ENCODE results near the gene CAMK2B. TPM values are rescaled to one million over a fixed set of nuclear protein-coding genes. Genes with fewer than 3 reads are reported as not detected.

Gene CAMK2B
- total and polyA plus RNA-seq, 2 of the 13 experiments (the other 11 are each of a cell fraction or from before 2014, with no cell fraction given): 0.27 to 0.48 TPM

DNA sequence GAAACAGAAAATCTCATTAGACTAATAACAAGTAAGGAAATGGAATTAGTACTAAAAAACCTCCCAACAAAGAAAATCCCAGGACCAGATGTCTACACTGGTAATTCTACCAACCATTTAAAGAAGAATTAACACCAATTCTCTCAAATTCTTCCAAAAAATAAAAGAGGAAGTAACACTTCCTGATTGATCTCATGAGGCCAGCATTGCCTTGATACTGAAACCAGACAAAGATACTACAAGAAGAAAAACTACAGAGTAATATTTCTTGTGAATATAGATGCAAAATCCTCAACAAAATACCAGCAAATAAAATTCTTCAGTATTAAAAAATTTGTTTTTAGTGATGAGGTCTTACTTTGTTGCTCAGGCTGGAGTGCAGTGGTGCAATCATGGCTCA, 157.5 kb downstream of the CAMK2B start:
- Histone ChIP-seq H3K79me2 (ENCODE audit: insufficient read depth, low read length) (no peaks in the 10 kb centered on the region), H2AFZ (ENCODE audit: low read length) (no peak overlapping the region), H3K27ac (ENCODE audit: extremely low read length, insufficient read depth, low read length) (no peak overlapping the region), H3K36me3 (replicated peaks in 1 of 2; ENCODE audit: control insufficient read depth in 1 of 2, insufficient read depth in 2 of 2, low read length in 2 of 2) (no peaks in the 10 kb centered on the region), H3K4me2 (ENCODE audit: low read depth, low read length) (no peak overlapping the region), H3K4me1 (ENCODE audit: insufficient read depth, low read length) (no peaks in the 10 kb centered on the region), H4K20me1 (ENCODE audit: insufficient read depth, low read length) (no peaks in the 10 kb centered on the region), H3K4me3 (replicated peaks in 1 of 3; ENCODE audit: insufficient read depth in 1 of 3, low read depth in 2 of 3, low read length in 3 of 3) (no peak overlapping the region), H3K9me3 (ENCODE audit: low read length) (no peaks in the 10 kb centered on the region), H3K27me3 (ENCODE audit: control insufficient read depth in 1 of 2, insufficient read depth in 2 of 2, low read length in 2 of 2) (peaks cover 0 to 3% of the 10 kb centered on the region in 2 experiments; a peak in 2 of 5 replicates), H3K9ac (ENCODE audit: insufficient read depth, low read depth, low read length) (no peak overlapping the region)
- ChIA-PET POLR2A (no interaction called here), CTCF (ENCODE audit: low intra/inter-chr PET ratio, low total read pairs) (no interaction called here)
- intact Hi-C loops (cut with micrococcal nuclease; ENCODE audit: unreplicated experiment) (no loop called here), in situ Hi-C loops (cut with HindIII; ENCODE audit: extremely low pct_ligation_motif_present, low pct_unique_long_range_greater_than_20kb) (no loop called here)
- no TSS peak for BruUV-seq (replicated peaks)
- no peak for ATAC-seq
- DNase-seq (ENCODE audit: low spot score): no peak
- no peak for TF ChIP-seq DR1 (CRISPR knock-in tag; IDR thresholded peaks at IDR 0.05)
- no peak for TF ChIP-seq CBFB (CRISPR knock-in tag; IDR thresholded peaks at IDR 0.05)
- TF ChIP-seq XRCC5 (optimal IDR thresholded peaks at IDR 0.05; ENCODE audit: low read length): no peak
- TF ChIP-seq, protein P1, sequence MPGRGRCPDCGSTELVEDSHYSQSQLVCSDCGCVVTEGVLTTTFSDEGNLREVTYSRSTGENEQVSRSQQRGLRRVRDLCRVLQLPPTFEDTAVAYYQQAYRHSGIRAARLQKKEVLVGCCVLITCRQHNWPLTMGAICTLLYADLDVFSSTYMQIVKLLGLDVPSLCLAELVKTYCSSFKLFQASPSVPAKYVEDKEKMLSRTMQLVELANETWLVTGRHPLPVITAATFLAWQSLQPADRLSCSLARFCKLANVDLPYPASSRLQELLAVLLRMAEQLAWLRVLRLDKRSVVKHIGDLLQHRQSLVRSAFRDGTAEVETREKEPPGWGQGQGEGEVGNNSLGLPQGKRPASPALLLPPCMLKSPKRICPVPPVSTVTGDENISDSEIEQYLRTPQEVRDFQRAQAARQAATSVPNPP (CRISPR knock-in tag; IDR thresholded peaks at IDR 0.05): no peak
- TF ChIP-seq ISL2 (CRISPR knock-in tag; IDR thresholded peaks at IDR 0.05): no peak
- no peak for TF ChIP-seq GABPA (IDR thresholded peaks at IDR 0.05; ENCODE audit: low read depth, low read length)
- TF ChIP-seq GABPA (CRISPR knock-in tag; IDR thresholded peaks at IDR 0.05; ENCODE audit: low read depth): no peak
- no peak for TF ChIP-seq SMYD3 (CRISPR knock-in tag; IDR thresholded peaks at IDR 0.05)
- TF ChIP-seq, protein P2, sequence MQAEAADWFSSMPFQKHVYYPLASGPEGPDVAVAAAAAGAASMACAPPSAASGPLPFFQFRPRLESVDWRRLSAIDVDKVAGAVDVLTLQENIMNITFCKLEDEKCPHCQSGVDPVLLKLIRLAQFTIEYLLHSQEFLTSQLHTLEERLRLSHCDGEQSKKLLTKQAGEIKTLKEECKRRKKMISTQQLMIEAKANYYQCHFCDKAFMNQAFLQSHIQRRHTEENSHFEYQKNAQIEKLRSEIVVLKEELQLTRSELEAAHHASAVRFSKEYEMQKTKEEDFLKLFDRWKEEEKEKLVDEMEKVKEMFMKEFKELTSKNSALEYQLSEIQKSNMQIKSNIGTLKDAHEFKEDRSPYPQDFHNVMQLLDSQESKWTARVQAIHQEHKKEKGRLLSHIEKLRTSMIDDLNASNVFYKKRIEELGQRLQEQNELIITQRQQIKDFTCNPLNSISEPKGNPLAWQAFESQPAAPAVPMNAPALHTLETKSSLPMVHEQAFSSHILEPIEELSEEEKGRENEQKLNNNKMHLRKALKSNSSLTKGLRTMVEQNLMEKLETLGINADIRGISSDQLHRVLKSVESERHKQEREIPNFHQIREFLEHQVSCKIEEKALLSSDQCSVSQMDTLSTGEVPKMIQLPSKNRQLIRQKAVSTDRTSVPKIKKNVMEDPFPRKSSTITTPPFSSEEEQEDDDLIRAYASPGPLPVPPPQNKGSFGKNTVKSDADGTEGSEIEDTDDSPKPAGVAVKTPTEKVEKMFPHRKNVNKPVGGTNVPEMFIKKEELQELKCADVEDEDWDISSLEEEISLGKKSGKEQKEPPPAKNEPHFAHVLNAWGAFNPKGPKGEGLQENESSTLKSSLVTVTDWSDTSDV (CRISPR knock-in tag; IDR thresholded peaks at IDR 0.05): no peak
- no peak for TF ChIP-seq NCOA1 (CRISPR knock-in tag; IDR thresholded peaks at IDR 0.05)
- TF ChIP-seq, protein P3, sequence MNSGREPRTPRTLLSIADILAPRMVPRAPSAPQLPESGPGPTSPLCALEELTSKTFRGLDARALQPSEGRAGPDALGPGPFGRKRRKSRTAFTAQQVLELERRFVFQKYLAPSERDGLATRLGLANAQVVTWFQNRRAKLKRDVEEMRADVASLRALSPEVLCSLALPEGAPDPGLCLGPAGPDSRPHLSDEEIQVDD (CRISPR knock-in tag; IDR thresholded peaks at IDR 0.05; ENCODE audit: borderline replicate concordance): no peak
- no peak for TF ChIP-seq ESRRA (CRISPR knock-in tag; IDR thresholded peaks at IDR 0.05; ENCODE audit: low read depth)
- no peak for FAIRE-seq

Other genes with a start within 250 kb of the CAMK2B start
- 2.4 and 5.2 TPM in 2 replicates for gene POLM, start 243.1 kb downstream of the CAMK2B start, total RNA-seq (2016; rRNA removed; fragmentation: Illumina TruSeq; extraction: Trizol)
- gene POLM, start 243.1 kb downstream of the CAMK2B start, polyA plus RNA-seq (2011; rRNA removed): 5.4 and 6.6 TPM in 2 replicates
- gene AEBP1, start 221.2 kb downstream of the CAMK2B start, total RNA-seq (2016; rRNA removed; fragmentation: Illumina TruSeq; extraction: Trizol): 0.22 TPM in 1 of 2 replicates, not detected in the other
- 0.55 and 0.81 TPM in 2 replicates for gene AEBP1, start 221.2 kb downstream of the CAMK2B start, polyA plus RNA-seq (2011; rRNA removed)
- gene POLD2, start 202.0 kb downstream of the CAMK2B start, total RNA-seq (2016; rRNA removed; fragmentation: Illumina TruSeq; extraction: Trizol): 87.6 and 98.8 TPM in 2 replicates
- gene POLD2, start 202.0 kb downstream of the CAMK2B start, polyA plus RNA-seq (2011; rRNA removed): 86.7 and 95.1 TPM in 2 replicates
- gene MYL7, start 184.3 kb downstream of the CAMK2B start, total RNA-seq (2016; rRNA removed; fragmentation: Illumina TruSeq; extraction: Trizol): 1.7 and 1.8 TPM in 2 replicates
- gene MYL7, start 184.3 kb downstream of the CAMK2B start, polyA plus RNA-seq (2011; rRNA removed): not detected in 2 replicates
- not detected in 2 replicates for gene GCK, start 136.2 kb downstream of the CAMK2B start, total RNA-seq (2016; rRNA removed; fragmentation: Illumina TruSeq; extraction: Trizol)
- gene GCK, start 136.2 kb downstream of the CAMK2B start, polyA plus RNA-seq (2011; rRNA removed): not detected in 2 replicates
- 52.2 and 59.0 TPM in 2 replicates for gene YKT6, start 124.6 kb downstream of the CAMK2B start, total RNA-seq (2016; rRNA removed; fragmentation: Illumina TruSeq; extraction: Trizol)
- gene YKT6, start 124.6 kb downstream of the CAMK2B start, polyA plus RNA-seq (2011; rRNA removed): 60.3 and 65.6 TPM in 2 replicates
- 49.9 and 54.6 TPM in 2 replicates for gene NUDCD3, start 165.1 kb upstream of the CAMK2B start, total RNA-seq (2016; rRNA removed; fragmentation: Illumina TruSeq; extraction: Trizol)
- 20.8 and 25.4 TPM in 2 replicates for gene NUDCD3, start 165.1 kb upstream of the CAMK2B start, polyA plus RNA-seq (2011; rRNA removed)
- gene NPC1L1, start 215.7 kb upstream of the CAMK2B start, total RNA-seq (2016; rRNA removed; fragmentation: Illumina TruSeq; extraction: Trizol): 3.8 and 4.8 TPM in 2 replicates
- 14.5 and 26.6 TPM in 2 replicates for gene NPC1L1, start 215.7 kb upstream of the CAMK2B start, polyA plus RNA-seq (2011; rRNA removed)
- 105 and 120 TPM in 2 replicates for gene DDX56, start 248.3 kb upstream of the CAMK2B start, total RNA-seq (2016; rRNA removed; fragmentation: Illumina TruSeq; extraction: Trizol)
- gene DDX56, start 248.3 kb upstream of the CAMK2B start, polyA plus RNA-seq (2011; rRNA removed): 82.6 and 106 TPM in 2 replicates